OCI-LY1 (cell line): Measurements from ENCODE around the gene GPSM1.

Source experiments
- CTCF ChIP-seq: fragments of 200-600 bp; sonication (generic), shearing (Covaris generic); IDR thresholded peaks from 2 replicates; pipeline ENCODE4 v1.5.1; 2017; ENCODE audit warnings: mild to moderate bottlenecking, antibody characterized with exemption, low read length, moderate library complexity, mixed read lengths
- EZH2 ChIP-seq: fragments of 200-600 bp; sonication (generic), shearing (Covaris generic); IDR thresholded peaks from 2 replicates; pipeline ENCODE4 v1.8.0; 2017; ENCODE audit warnings: borderline replicate concordance, mixed run types, mild to moderate bottlenecking, antibody characterized with exemption, low read length, moderate library complexity, mixed read lengths

- TF ChIP-seq CTCF (no peak), EZH2 (no peak)
Measured at GRCh38 chr9:136312009-136312375, 15.3 kb upstream of the GPSM1 start.
